Measurements from ENCODE around the gene SGMS1. TPM values are rescaled to one million over a fixed set of nuclear protein-coding genes. Genes with fewer than 3 reads are reported as not detected.
"Not testable (repeated sequence)": the region's sequence is repeated elsewhere in the genome, so short reads cannot be mapped to it uniquely, and the experiment has no call there.

Gene SGMS1
- total RNA-seq, 3 donors from 2014 or later = 10.6 to 16.5 (median 14.1) TPM

DNA sequence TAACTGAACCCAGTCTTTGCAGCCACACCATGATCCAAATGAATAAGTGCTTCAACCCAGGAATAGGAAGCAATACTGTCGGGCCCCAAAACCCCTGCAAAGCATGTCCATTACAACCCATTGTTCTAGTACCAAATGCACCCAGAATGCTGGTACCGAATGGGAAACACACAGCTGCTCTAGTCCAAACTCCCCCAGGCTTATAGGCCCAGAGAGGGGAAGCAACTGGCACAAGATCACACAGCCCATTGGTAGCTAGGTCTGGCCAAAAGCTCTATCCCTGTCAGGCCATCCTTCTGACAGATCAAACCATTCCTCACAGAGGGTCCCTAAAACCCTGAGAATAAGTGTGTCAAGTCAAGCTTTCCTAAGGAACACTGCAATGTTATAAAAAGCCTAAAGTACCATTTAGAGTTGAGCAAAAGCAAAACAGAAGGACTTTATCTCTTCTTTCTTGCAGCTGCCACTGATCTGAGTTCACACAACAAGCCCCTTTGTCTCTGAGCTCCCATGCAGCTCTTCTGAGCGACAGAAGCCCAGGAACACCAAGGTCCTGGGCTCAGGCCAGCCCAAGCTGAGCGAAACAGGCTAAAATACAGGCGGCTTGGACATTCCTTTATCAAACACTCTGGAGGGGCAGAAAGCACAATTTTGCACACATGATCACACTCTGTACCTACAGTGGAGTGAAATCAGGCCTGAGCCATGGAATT, 116.7 kb downstream of the SGMS1 start:
- H3K4me1 Mint-ChIP-seq (ENCODE audit: low read depth) = peaks cover 82% of the 10 kb centered on the region
- DNase-seq (no peak), ATAC-seq (no peak)
- peaks cover 13% of the 10 kb centered on the region for H3K36me3 Mint-ChIP-seq (ENCODE audit: insufficient read depth)
- H3K27me3 Mint-ChIP-seq (ENCODE audit: low read depth) = no peaks in the 10 kb centered on the region
- H3K4me3 Mint-ChIP-seq = no peak overlapping the region
- H3K9me3 Mint-ChIP-seq = no peaks in the 10 kb centered on the region

DNA sequence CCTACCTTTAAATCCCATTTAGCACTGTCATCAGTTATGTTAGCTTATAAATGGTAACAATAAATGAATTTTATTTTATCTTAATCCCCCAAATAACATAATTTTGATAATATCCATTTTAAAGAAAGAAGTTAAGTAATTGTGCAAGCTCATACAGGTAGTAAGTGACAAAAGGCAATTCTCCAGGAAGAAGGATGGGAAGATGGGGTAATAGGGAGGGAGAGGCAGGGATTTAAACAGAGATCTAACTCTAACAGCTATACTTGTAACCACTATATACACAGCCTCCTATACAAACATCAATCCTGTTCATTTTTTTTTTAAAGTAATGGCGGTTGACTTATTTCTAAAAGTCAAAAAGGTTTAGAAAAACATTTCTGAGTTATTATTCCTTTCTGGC, 119.4 kb downstream of the SGMS1 start:
- peaks cover 4% of the 10 kb centered on the region for H3K9me3 Mint-ChIP-seq
- H3K27me3 Mint-ChIP-seq (ENCODE audit: low read depth) = no peaks in the 10 kb centered on the region
- ATAC-seq = no peak
- H3K4me3 Mint-ChIP-seq = no peak overlapping the region
- H3K36me3 Mint-ChIP-seq (ENCODE audit: insufficient read depth) = peaks cover 14% of the 10 kb centered on the region
- H3K4me1 Mint-ChIP-seq (ENCODE audit: low read depth) = peaks cover 74% of the 10 kb centered on the region
- no peak for DNase-seq

DNA sequence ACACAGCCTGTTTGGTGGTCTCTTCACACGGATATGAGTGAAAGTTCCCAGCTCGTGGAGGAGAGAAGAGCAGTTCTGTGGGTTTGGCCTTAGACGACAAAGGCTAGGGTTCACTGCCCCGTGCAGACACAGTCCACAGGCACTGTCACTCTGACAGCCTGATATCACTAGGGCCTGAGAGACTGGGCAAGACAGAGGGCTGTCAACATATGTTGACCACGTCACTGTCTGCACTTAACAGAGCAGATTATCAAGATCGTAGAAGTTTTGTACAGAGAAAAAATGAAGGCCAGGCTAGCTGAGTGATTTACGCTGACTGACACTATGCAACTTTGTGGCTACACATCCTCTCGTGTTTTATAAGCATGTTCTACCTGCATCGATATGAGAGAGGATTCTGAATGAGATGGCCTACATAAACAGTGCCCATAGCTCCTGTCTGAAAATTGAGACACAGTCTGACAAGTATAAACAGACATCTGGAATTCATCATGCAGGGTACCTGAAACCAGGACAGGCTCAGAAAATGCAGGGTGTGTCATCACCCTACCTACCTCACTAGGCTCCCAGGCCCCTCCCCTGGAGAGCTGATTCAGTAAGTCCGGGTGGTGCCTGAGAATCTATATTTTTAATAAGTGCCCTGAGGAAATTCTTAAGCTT, 120.0 kb downstream of the SGMS1 start:
- Mint-ChIP-seq H3K4me1 (ENCODE audit: low read depth) (peaks cover 68% of the 10 kb centered on the region), H3K27me3 (ENCODE audit: low read depth) (no peaks in the 10 kb centered on the region), H3K9me3 (peaks cover 4% of the 10 kb centered on the region), H3K36me3 (ENCODE audit: insufficient read depth) (peaks cover 12% of the 10 kb centered on the region), H3K4me3 (no peak overlapping the region)
- ATAC-seq = no peak
- no peak for DNase-seq

DNA sequence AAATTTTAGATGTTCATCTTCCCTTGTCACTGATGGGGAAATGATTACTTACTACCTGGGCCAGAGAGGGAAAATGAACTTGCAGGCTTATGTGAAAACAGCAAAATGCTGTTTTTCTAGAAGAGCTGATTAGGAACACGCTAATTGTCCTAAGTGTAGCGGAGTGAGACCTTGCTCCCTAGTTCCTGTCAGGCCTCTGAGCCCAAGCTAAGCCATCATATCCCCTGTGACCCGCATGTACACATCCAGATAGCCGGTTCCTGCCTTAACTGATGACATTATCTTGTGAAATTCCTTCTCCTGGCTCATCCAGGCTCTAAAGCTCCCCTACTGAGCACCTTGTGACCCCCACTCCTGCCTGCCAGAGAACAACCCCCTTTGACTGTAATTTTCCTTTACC, 120.6 kb downstream of the SGMS1 start:
- Mint-ChIP-seq H3K4me1 (ENCODE audit: low read depth) (peaks cover 67% of the 10 kb centered on the region), H3K36me3 (ENCODE audit: insufficient read depth) (peaks cover 13% of the 10 kb centered on the region)
- DNase-seq; H3K27me3 Mint-ChIP-seq (ENCODE audit: low read depth); H3K4me3 Mint-ChIP-seq; ATAC-seq; H3K9me3 Mint-ChIP-seq: not testable (repeated sequence)

DNA sequence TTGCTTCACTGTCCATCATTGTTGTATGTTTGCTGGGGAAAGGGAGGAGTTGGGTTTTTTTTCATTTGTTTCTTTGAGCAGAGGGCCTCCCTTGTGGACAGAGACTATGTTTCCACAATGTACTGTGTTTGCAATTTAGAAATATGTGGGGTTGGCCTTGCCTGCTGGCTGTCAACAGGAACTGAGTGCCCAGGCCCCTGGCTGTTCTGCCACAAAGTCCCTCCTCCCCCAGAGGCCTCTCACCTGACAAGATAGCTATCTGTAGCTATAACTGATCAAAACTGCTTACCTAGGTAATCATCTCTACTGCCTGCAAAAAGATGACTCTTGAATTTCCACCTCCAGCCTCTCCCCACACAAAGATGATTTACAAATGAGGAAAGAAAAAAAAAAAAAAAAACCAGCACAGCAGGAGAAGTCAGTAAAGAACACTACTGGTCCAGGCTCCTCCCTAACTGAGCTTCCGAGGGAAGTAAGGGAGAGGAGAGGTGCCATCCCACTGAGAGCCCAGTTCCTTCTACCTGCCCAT, 121.8 kb downstream of the SGMS1 start:
- no peaks in the 10 kb centered on the region for H3K27me3 Mint-ChIP-seq (ENCODE audit: low read depth)
- peaks cover 13% of the 10 kb centered on the region for H3K36me3 Mint-ChIP-seq (ENCODE audit: insufficient read depth)
- peaks cover 67% of the 10 kb centered on the region for H3K4me1 Mint-ChIP-seq (ENCODE audit: low read depth)
- H3K9me3 Mint-ChIP-seq = peaks cover 4% of the 10 kb centered on the region
- peak overlapping the region; percentile 33 for H3K4me3 Mint-ChIP-seq
- ATAC-seq = peak; percentile 12 to 25
- DNase-seq = no peak

DNA sequence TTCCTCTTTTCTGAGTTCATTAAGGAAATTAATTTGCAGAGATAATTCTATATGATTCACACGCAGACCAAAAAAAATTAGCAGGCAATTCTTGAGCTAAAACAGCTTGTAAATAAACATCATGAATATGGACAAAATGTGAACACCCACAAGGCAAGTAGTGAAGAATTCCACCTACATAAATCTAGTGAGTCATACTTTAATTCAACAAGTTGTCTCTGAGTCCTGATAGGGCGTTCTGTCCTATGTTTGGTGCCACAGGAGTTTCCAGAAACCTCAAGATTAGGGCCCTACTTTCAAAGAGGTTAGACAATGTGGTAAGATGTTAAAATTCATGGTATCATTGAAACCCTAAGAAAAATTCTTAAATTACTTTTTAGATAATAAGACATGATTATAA, 122.3 kb downstream of the SGMS1 start:
- H3K4me1 Mint-ChIP-seq (ENCODE audit: low read depth) = peaks cover 67% of the 10 kb centered on the region
- peaks cover 4% of the 10 kb centered on the region for H3K9me3 Mint-ChIP-seq
- DNase-seq (no peak), ATAC-seq (peak; percentile 80)
- peaks cover 13% of the 10 kb centered on the region for H3K36me3 Mint-ChIP-seq (ENCODE audit: insufficient read depth)
- no peaks in the 10 kb centered on the region for H3K27me3 Mint-ChIP-seq (ENCODE audit: low read depth)
- H3K4me3 Mint-ChIP-seq = no peak overlapping the region

DNA sequence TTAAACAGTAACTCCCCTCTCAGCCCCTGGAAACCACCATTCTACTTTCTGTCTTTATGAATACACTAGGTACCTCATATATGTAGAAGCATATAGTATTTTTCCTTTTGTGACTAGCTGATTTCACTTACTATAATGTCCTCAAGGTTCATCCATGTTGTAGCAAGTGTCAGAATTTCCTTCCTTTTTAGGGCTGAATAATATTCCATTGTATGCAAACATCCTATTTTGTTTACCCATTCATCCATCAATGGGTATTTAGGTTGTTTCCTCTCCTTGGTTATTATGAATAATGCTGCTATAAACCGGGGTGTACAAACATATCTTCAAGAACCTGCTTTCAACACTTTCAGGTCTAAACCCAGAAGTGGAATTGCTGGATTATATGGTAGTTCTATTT, 125.3 kb downstream of the SGMS1 start:
- Mint-ChIP-seq H3K36me3 (ENCODE audit: insufficient read depth) (peaks cover 14% of the 10 kb centered on the region), H3K4me3 (no peak overlapping the region), H3K9me3 (peaks cover 4% of the 10 kb centered on the region), H3K4me1 (ENCODE audit: low read depth) (peaks cover 48% of the 10 kb centered on the region), H3K27me3 (ENCODE audit: low read depth) (no peaks in the 10 kb centered on the region)
- DNase-seq = no peak
- ATAC-seq = no peak

DNA sequence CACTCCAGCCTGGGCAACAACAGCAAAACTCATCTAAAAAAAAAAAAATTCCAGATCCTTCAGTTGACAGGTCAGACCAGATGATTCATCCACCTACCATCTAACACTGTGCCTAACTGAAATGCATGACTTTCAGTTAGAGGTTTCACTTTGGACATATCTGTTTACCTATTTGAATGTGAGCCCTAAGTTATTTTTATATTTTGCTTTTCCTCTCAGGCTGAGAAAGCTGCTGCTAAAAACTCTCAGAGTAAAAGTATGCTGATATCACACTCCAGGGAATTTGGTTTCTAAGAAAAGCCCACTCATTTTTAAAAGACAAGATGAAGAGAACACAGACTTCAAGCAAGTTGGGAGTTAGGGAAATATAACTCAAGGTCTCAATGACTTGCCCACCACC, 126.0 kb downstream of the SGMS1 start:
- H3K9me3 Mint-ChIP-seq = peaks cover 4% of the 10 kb centered on the region
- ATAC-seq (peak; percentile 62 to 77), DNase-seq (no peak)
- H3K4me1 Mint-ChIP-seq (ENCODE audit: low read depth) = peaks cover 47% of the 10 kb centered on the region
- no peak overlapping the region for H3K4me3 Mint-ChIP-seq
- H3K27me3 Mint-ChIP-seq (ENCODE audit: low read depth) = no peaks in the 10 kb centered on the region
- H3K36me3 Mint-ChIP-seq (ENCODE audit: insufficient read depth) = peaks cover 19% of the 10 kb centered on the region

DNA sequence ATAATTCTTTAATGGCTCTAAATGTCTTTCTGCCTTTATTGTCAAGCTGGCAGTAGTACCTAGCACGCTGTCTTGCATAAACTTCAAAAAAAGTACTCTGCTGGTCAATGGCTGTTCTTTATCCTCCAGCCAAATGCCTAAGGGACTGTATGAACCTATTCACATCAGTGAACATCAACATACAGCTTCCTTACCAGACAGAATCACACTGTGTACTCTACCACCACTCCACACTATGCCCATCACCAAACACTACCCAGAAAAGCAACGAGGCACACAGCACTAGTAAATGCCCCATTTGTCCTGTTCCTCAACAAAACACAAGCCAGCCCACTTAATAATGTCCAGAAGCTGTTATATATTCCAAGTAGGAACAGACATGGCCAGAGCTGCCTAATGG, 127.5 kb downstream of the SGMS1 start:
- peaks cover 30% of the 10 kb centered on the region for H3K36me3 Mint-ChIP-seq (ENCODE audit: insufficient read depth)
- no peak for DNase-seq
- H3K4me3 Mint-ChIP-seq = no peak overlapping the region
- peaks cover 36% of the 10 kb centered on the region for H3K4me1 Mint-ChIP-seq (ENCODE audit: low read depth)
- no peaks in the 10 kb centered on the region for H3K27me3 Mint-ChIP-seq (ENCODE audit: low read depth)
- ATAC-seq = no peak
- H3K9me3 Mint-ChIP-seq = peaks cover 4% of the 10 kb centered on the region

DNA sequence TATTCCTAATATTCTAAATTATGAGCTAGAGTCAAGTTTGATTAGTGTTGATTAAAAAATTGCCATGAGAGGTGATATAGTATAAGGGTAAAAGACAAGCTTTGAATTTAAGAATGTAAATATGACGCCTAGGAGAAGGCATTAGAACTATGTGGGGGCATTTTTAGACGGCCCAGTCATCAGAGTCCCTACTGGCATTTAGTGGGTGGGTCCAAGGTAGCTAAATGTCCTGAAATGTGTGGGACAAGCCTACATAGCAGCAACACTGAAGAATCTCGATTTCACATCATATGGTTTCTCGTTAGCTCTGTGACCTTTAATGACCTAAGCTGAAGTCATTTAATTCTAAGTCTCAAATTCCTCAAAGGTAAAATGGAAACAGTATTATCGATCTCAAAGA, 133.5 kb downstream of the SGMS1 start:
- Mint-ChIP-seq H3K4me3 (no peak overlapping the region), H3K9me3 (peaks cover 11% of the 10 kb centered on the region), H3K36me3 (ENCODE audit: insufficient read depth) (peaks cover 35% of the 10 kb centered on the region), H3K27me3 (ENCODE audit: low read depth) (no peaks in the 10 kb centered on the region), H3K4me1 (ENCODE audit: low read depth) (peaks cover 21% of the 10 kb centered on the region)
- DNase-seq (no peak), ATAC-seq (no peak)

DNA sequence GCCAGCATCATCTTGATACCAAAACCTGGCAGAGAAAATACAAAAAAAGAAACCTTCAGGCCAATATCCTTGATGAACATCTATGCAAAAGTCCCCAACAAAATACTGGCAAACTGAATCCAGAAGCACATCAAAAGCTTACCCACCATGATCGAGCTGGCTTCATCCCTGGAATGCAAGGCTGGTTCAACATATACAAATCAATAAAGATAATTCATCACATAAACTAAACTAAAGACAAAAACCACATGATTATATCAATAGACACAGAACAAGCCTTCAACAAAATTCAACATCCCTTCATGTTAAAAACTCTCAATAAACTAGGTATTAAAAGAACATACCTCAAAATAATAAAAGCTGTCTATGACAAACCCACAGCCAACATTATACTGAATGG, 139.2 kb downstream of the SGMS1 start:
- Mint-ChIP-seq H3K36me3 (ENCODE audit: insufficient read depth) (peaks cover 52% of the 10 kb centered on the region), H3K4me1 (ENCODE audit: low read depth) (peaks cover 15% of the 10 kb centered on the region), H3K9me3 (peaks cover 29% of the 10 kb centered on the region)

DNA sequence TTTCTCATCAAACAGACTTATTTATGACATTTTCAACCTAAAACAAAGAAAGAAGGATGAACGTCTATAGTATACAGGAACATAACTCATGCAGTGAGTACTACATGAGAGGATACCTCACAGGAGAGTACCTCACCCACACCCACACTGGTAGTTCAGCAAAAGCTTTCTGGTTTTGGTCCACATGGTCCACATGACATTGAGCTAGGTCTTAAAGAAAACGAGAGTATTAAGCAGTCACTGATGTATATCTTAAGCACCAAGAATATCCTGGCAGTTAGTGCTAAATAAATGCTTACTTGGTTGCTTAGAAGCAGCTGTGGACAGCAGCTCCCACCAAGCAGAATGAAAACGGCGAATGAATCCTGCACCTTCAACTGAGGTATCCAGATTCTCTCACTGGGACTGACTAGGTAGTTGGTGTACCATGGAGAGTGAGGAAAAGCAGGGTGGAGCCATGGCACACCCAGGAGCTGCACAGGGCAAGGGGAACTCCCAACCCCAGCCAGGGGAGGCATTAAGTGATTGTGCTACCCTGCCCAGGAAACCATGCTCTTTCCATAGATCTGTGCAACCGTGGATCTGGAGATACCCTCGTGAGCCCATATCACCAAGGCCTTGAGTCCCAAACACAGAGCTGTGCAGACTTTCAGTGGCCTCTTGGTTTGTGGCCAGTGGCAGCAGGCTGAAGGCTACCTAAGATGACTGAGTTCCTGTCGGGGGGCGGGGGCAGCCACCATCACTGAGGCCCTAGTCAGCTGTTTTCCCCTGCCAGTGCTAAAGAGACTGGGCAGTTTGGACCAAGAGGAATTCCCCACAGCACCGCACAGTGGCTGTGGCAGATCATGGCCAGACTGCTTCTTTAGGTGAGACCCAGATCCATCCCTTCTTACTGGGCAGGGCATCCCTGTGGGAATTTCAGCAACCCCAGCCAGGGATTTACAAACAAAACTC, 143.4 kb downstream of the SGMS1 start:
- Mint-ChIP-seq H3K4me1 (ENCODE audit: low read depth) (peaks cover 5% of the 10 kb centered on the region), H3K36me3 (ENCODE audit: insufficient read depth) (peaks cover 58% of the 10 kb centered on the region), H3K27me3 (ENCODE audit: low read depth) (no peaks in the 10 kb centered on the region), H3K4me3 (no peak overlapping the region), H3K9me3 (peaks cover 27% of the 10 kb centered on the region)
- DNase-seq = no peak
- no peak for ATAC-seq

More for the DNA sequence above, 139.2 kb downstream of the SGMS1 start:
- not testable (repeated sequence) for ATAC-seq; H3K27me3 Mint-ChIP-seq (ENCODE audit: low read depth); DNase-seq; H3K4me3 Mint-ChIP-seq

DNA sequence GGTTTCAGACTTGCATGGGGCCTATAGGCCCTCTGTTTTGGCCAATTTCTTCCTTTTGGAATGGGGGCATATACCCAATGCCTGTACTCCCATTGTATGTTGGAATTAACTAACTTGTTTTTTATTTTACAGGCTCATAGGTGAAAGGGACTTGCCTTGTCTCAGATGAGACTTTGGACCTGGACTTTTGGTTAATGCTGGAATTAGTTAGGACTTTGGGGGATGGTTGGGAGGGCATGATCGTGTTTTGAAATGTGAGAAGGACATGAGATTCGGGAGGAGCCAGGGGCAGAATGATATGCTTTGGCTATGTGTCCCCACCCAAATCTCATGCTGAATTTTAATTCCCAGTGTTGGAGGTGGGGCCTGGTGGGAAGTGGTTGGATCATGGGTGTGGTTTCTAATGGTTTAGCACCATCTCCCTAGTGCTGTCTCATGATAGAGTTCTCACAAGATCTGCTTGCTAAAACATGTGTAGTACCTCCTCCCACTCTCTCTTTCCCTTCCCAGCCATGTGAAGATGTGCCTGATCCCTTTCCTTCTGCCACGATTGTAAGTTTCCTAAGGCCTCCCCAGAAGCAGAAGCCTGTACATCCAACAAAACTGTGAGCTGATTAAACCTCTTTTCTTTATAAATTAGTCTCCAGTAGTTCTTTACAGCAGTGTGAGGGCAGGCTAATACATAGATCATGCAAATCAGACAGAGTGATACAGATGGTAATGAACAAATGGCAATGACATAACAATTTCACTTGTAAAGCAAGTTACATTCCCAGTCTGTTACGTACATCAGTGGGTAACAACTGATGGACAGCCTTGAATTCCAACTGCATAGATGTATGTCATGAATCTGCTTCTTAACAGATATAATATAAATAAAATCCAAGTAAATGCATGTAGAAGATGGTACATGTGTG, 146.2 kb downstream of the SGMS1 start:
- ATAC-seq (no peak), DNase-seq (no peak)
- Mint-ChIP-seq H3K36me3 (ENCODE audit: insufficient read depth) (peaks cover 40% of the 10 kb centered on the region), H3K4me1 (ENCODE audit: low read depth) (peaks cover 8% of the 10 kb centered on the region), H3K27me3 (ENCODE audit: low read depth) (no peaks in the 10 kb centered on the region), H3K4me3 (no peak overlapping the region), H3K9me3 (peaks cover 8% of the 10 kb centered on the region)

All from activated T-cell treated with anti-CD3 and anti-CD28 coated beads, Interleukin-2, amount 50 U/mL, for 4 hours (primary cell).